MCF 10A (cell line): ENCODE data around the gene ARID5B. TPM values are rescaled to one million over a fixed set of nuclear protein-coding genes. Genes with fewer than 3 reads are reported as not detected.
"Not testable (repeated sequence)": the region's sequence is repeated elsewhere in the genome, so short reads cannot be mapped to it uniquely, and the experiment has no call there.

Experiments used
- BruUV-seq: library from RNA; stranded (reverse); fragments of 400-500 nt; replicated peaks from 2 replicates; lab custom pipeline; 2021; lab: Mats Ljungman, UMichigan
- CTCF ChIA-PET: fragments of 300-600 bp; sonication (Branson Sonifier 250); formaldehyde crosslinking; extraction: SDS; loops from one replicate; lab custom pipeline; 2021; ENCODE audit warnings: antibody characterized with exemption, inconsistent platforms; lab: Yijun Ruan, JAX
- POLR2A ChIA-PET: fragments of 300-600, 350-650 bp; sonication (Branson Sonifier 250); formaldehyde crosslinking; extraction: SDS; loops from one replicate; lab custom pipeline; 2020; ENCODE audit warnings: antibody characterized with exemption, inconsistent platforms; lab: Yijun Ruan, JAX
- DNase-seq: peaks from one replicate; pipeline ENCODE4 v3.0.0-alpha.2; 2018; ENCODE audit not compliant: unreplicated experiment
- H3K27ac Mint-ChIP-seq: one replicate; pipeline ENCODE4 v1.8.0; 2022; ENCODE audit warnings: mild to moderate bottlenecking, low read depth, mixed read lengths; ENCODE audit not compliant: unreplicated experiment
- H3K27me3 Mint-ChIP-seq: one replicate; pipeline ENCODE4 v1.8.0; 2022; ENCODE audit warnings: mixed read lengths; ENCODE audit not compliant: insufficient read depth, unreplicated experiment
- H3K36me3 Mint-ChIP-seq: one replicate; pipeline ENCODE4 v1.8.0; 2022; ENCODE audit warnings: mild to moderate bottlenecking, moderate library complexity, mixed read lengths; ENCODE audit not compliant: insufficient read depth, unreplicated experiment
- H3K4me1 Mint-ChIP-seq: one replicate; pipeline ENCODE4 v1.8.0; 2022; ENCODE audit warnings: mixed read lengths; ENCODE audit not compliant: insufficient read depth, unreplicated experiment
- H3K4me3 Mint-ChIP-seq: one replicate; pipeline ENCODE4 v1.8.0; 2022; ENCODE audit warnings: mild to moderate bottlenecking, moderate library complexity, mixed read lengths; ENCODE audit not compliant: unreplicated experiment
- H3K9me3 Mint-ChIP-seq: one replicate; pipeline ENCODE4 v1.8.0; 2022; ENCODE audit warnings: mixed read lengths; ENCODE audit not compliant: unreplicated experiment
- intact Hi-C: fragments of 100-400 bp; cut with micrococcal nuclease; formaldehyde crosslinking; loops from 2 replicates; pipeline ENCODE4 v1.14.1; 2022
- total RNA-seq: library from RNA; stranded (reverse); gene quantifications from 2 replicates; pipeline ENCODE4 v1.2.3, GENCODE V29; 2022
- TF ChIP-seq, protein P1 (sequence below): fragments of 200-600 bp; IDR thresholded peaks from one replicate; pipeline ENCODE4 v1.8.0; 2022; ENCODE audit warnings: antibody characterized with exemption, mild to moderate bottlenecking; ENCODE audit not compliant: unreplicated experiment

ARID5B gene
- total RNA-seq, 1 experiment from 2014 or later, result 12.2 TPM

- ChIA-PET POLR2A (no interaction called here), CTCF (no interaction called here)
- H3K36me3 Mint-ChIP-seq, result no peaks in the 10 kb centered on the region
- H3K4me1 Mint-ChIP-seq, result no peaks in the 10 kb centered on the region
- H3K4me3 Mint-ChIP-seq, result no peak overlapping the region
- H3K9me3 Mint-ChIP-seq, result no peaks in the 10 kb centered on the region
- DNase-seq, result no peak
- TF ChIP-seq, protein P1, sequence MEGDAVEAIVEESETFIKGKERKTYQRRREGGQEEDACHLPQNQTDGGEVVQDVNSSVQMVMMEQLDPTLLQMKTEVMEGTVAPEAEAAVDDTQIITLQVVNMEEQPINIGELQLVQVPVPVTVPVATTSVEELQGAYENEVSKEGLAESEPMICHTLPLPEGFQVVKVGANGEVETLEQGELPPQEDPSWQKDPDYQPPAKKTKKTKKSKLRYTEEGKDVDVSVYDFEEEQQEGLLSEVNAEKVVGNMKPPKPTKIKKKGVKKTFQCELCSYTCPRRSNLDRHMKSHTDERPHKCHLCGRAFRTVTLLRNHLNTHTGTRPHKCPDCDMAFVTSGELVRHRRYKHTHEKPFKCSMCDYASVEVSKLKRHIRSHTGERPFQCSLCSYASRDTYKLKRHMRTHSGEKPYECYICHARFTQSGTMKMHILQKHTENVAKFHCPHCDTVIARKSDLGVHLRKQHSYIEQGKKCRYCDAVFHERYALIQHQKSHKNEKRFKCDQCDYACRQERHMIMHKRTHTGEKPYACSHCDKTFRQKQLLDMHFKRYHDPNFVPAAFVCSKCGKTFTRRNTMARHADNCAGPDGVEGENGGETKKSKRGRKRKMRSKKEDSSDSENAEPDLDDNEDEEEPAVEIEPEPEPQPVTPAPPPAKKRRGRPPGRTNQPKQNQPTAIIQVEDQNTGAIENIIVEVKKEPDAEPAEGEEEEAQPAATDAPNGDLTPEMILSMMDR, result no peak
- H3K27ac Mint-ChIP-seq, result no peak overlapping the region
- intact Hi-C loops, result no loop called here
- BruUV-seq, result no TSS peak
- H3K27me3 Mint-ChIP-seq, result no peaks in the 10 kb centered on the region
Observed at GRCh38 chr10:61866700-61867368, 34.7 kb upstream of the ARID5B start.

DNA sequence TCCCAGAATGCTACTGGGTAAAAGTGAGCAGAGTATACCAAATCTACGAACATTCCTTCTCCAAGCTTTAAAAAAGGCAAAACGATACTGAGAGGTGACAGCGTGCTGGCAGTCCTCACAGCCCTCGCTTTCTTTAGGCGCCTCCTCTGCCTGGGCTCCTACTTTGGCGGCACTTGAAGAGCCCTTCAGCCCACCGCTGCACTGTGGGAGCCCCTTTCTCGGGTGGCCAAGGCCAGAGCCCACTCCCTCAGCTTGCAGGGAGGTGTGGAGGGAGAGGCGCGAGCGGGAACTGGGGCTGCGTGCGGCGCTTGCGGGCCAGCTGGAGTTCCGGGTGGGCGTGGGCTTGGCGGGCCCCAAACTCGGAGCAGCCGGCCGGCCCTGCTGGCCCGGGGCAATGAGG is 34.1 kb upstream of the ARID5B start:
- CTCF ChIA-PET, DNase-seq, H3K9me3 Mint-ChIP-seq, H3K36me3 Mint-ChIP-seq, H3K4me3 Mint-ChIP-seq, BruUV-seq, POLR2A ChIA-PET, intact Hi-C loops, H3K4me1 Mint-ChIP-seq, H3K27ac Mint-ChIP-seq, H3K27me3 Mint-ChIP-seq: not testable (repeated sequence)

- H3K4me3 Mint-ChIP-seq, H3K9me3 Mint-ChIP-seq, BruUV-seq, H3K27me3 Mint-ChIP-seq, CTCF ChIA-PET, H3K4me1 Mint-ChIP-seq, POLR2A ChIA-PET, H3K36me3 Mint-ChIP-seq, H3K27ac Mint-ChIP-seq, intact Hi-C loops, DNase-seq: not testable (repeated sequence)
Observed at GRCh38 chr10:61867817-61868216, 33.7 kb upstream of the ARID5B start.

DNA sequence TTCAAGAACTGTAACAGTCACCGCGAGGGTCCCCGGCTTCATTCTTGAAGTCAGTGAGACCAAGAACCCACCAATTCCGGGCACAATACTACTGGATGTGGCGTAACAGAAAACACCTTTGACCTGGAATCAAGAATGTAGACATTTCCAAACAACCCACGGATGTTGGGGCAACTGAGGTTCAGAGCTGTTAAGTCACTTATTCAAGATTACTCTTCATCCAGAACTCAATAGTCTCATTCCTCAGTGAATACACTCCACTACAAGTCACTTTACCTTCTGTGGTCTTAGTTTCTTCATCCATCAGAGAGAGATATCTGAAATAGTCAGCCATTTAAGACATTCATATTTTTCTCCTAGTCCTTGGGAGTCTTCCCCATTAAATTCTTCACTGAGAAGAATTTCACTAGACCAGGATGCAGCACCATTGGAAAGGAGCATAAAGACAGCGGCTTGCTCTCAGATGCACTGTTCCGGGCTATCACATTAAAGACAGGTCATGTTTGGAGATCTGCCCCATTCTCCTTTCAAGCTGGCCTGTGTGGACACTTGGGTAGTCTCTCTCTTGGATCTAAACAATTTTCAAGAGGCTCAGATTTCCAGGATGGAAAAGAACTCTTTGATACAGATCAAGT is 32.3 kb upstream of the ARID5B start:
- CTCF ChIA-PET, result no interaction called here
- Mint-ChIP-seq H3K4me1 (no peaks in the 10 kb centered on the region), H3K9me3 (no peaks in the 10 kb centered on the region), H3K27ac (no peak overlapping the region), H3K4me3 (no peak overlapping the region), H3K36me3 (no peaks in the 10 kb centered on the region), H3K27me3 (no peaks in the 10 kb centered on the region)
- intact Hi-C loops, result no loop called here
- DNase-seq, result no peak
- TF ChIP-seq, protein P1, result no peak
- POLR2A ChIA-PET, result interaction anchor here (0.6 kb wide), 1 partner anchor 1448 kb away, joined by 3 read pairs; no protein-coding TSS in a partner anchor
- BruUV-seq, result no TSS peak
